Fibroblast of lung (primary cell): ENCODE data around the gene CDX1. TPM values are rescaled to one million over a fixed set of nuclear protein-coding genes. Genes with fewer than 3 reads are reported as not detected.
A peak's percentile ranks its signal among the peaks of the same experiment; 100 is the strongest.

Experiments
- DNase-seq, 2 donors: peaks; one replicate each; pipeline versions ENCODE4 v3.0.0 to v3.0.0-alpha.2; 2010; ENCODE audit warnings: low read depth in 2 of 2
- H2AFZ ChIP-seq: 2 replicates; pipeline ENCODE4 v1.5.1; 2012; ENCODE audit warnings: low read length, control low read depth, inconsistent platforms
- H3K27ac ChIP-seq: 2 replicates; pipeline ENCODE4 v1.5.1; 2011; ENCODE audit warnings: low read length, control low read depth; ENCODE audit not compliant: insufficient read depth
- H3K27me3 ChIP-seq: 2 replicates; pipeline ENCODE4 v1.5.1; 2011; ENCODE audit warnings: mild to moderate bottlenecking, low read length; ENCODE audit not compliant: control insufficient read depth, insufficient read depth
- H3K36me3 ChIP-seq: 2 replicates; pipeline ENCODE4 v1.5.1; 2011; ENCODE audit warnings: low read length; ENCODE audit not compliant: control insufficient read depth, insufficient read depth
- H3K4me1 ChIP-seq: 2 replicates; pipeline ENCODE4 v1.5.1; 2011; ENCODE audit warnings: low read length; ENCODE audit not compliant: control insufficient read depth, insufficient read depth; ENCODE audit errors: extremely low read depth
- H3K4me2 ChIP-seq: 2 replicates; pipeline ENCODE4 v1.5.1; 2011; ENCODE audit warnings: low read length, control low read depth; ENCODE audit not compliant: insufficient read depth; ENCODE audit errors: extremely low read depth
- H3K4me3 ChIP-seq, 4 experiments: fragments of 200-600 bp in 1 of 4; sonication (generic) in 1 of 4; replicated peaks in 1 of 4; 2 replicates each; pipeline ENCODE4 v1.5.1; 2011 to 2016; ENCODE audit warnings: low read length in 4 of 4, low read depth in 3 of 4, mild to moderate bottlenecking in 3 of 4, control low read depth in 2 of 4, inconsistent platforms in 1 of 4, mixed read lengths in 1 of 4; ENCODE audit not compliant: insufficient read depth in 1 of 4; ENCODE audit errors: control extremely low read depth in 1 of 4
- H3K79me2 ChIP-seq: 2 replicates; pipeline ENCODE4 v1.5.1; 2012; ENCODE audit warnings: mild to moderate bottlenecking, low read length, inconsistent platforms; ENCODE audit not compliant: control insufficient read depth, insufficient read depth
- H3K9ac ChIP-seq: 2 replicates; pipeline ENCODE4 v1.5.1; 2011; ENCODE audit warnings: mild to moderate bottlenecking, low read length, control low read depth; ENCODE audit not compliant: insufficient read depth
- H3K9me3 ChIP-seq: 2 replicates; pipeline ENCODE4 v1.5.1; 2012; ENCODE audit warnings: low read depth, low read length; ENCODE audit not compliant: control insufficient read depth, insufficient read depth
- H4K20me1 ChIP-seq: 2 replicates; pipeline ENCODE4 v1.5.1; 2011; ENCODE audit warnings: low read length; ENCODE audit not compliant: control insufficient read depth, insufficient read depth; ENCODE audit errors: extremely low read depth
- CTCF ChIP-seq, 2 donors: IDR thresholded peaks in 1 of 2; conservative IDR thresholded peaks in 1 of 2; 1 replicate in 1 of 2; 2 replicates in 1 of 2; pipeline ENCODE4 v1.5.1; 2011 to 2012; ENCODE audit warnings: low read length in 2 of 2, control low read depth in 1 of 2, inconsistent platforms in 1 of 2, low read depth in 1 of 2, mild to moderate bottlenecking in 1 of 2
- EZH2 ChIP-seq: IDR thresholded peaks from 2 replicates; pipeline ENCODE4 v1.5.1; 2012; ENCODE audit warnings: low read length, control low read depth, mild to moderate bottlenecking; ENCODE audit errors: missing control alignments
- polyA plus RNA-seq, 2 donors: library from polyadenylated mRNA; depleted of rRNA in 1 of 2; stranded (reverse) in 1 of 2; unstranded in 1 of 2; fragments of >200 nt; gene quantifications; 2 replicates each; pipeline ENCODE4 v1.2.1, GENCODE V29; 2011 to 2012; ENCODE audit warnings: missing spikeins in 1 of 2
- total RNA-seq: library from RNA; depleted of rRNA; stranded (reverse); fragments of >200 nt; gene quantifications from 2 replicates; pipeline ENCODE4 v1.2.1, GENCODE V29; 2014

CDX1 gene
- total and polyA plus RNA-seq, 2 donors (not counting 1 experiment from before 2014, with no cell fraction given): 0.33 to 1.8 TPM

GRCh38 chr5:150153483-150153882, 13.1 kb upstream of the CDX1 start:
- Histone ChIP-seq H3K79me2 (peaks cover 69% of the 10 kb centered on the region), H3K9ac (peak overlapping the region; percentile 87), H3K36me3 (peaks cover 9% of the 10 kb centered on the region), H3K4me3 (peak overlapping the region; percentile 75 to 99 (median 82)), H2AFZ (no peak overlapping the region), H3K9me3 (no peaks in the 10 kb centered on the region), H3K27ac (peak overlapping the region; percentile 86), H4K20me1 (no peaks in the 10 kb centered on the region), H3K4me2 (peak overlapping the region; percentile 92), H3K4me1 (peaks cover 31% of the 10 kb centered on the region), H3K27me3 (no peaks in the 10 kb centered on the region)
- no peak for TF ChIP-seq EZH2
- DNase-seq: no peak

GRCh38 chr5:150153957-150154617, 12.5 kb upstream of the CDX1 start:
- Histone ChIP-seq H4K20me1 (no peaks in the 10 kb centered on the region), H3K27me3 (no peaks in the 10 kb centered on the region), H3K9ac (peak overlapping the region; percentile 87), H3K4me2 (peak overlapping the region; percentile 92), H3K4me1 (peaks cover 34% of the 10 kb centered on the region), H3K36me3 (peaks cover 9% of the 10 kb centered on the region), H3K27ac (peak overlapping the region; percentile 86), H3K4me3 (peak overlapping the region; percentile 75 to 99 (median 82)), H3K9me3 (no peaks in the 10 kb centered on the region), H3K79me2 (peaks cover 63% of the 10 kb centered on the region), H2AFZ (no peak overlapping the region)
- DNase-seq: peak; percentile 81 to 83
- TF ChIP-seq EZH2 (no peak), CTCF (conservative IDR thresholded peaks at IDR 0.05 in 1 of 2, IDR thresholded peaks at IDR 0.05 in 1 of 2; ENCODE audit: low read depth in 1 of 2, low read length in 2 of 2) (peak in 1 of 2 donors; percentile 38)

GRCh38 chr5:150154618-150155128, 11.9 kb upstream of the CDX1 start:
- peak overlapping the region; percentile 75 to 99 (median 82) for H3K4me3 ChIP-seq
- no peak for DNase-seq
- H3K4me2 ChIP-seq: peak overlapping the region; percentile 92
- no peaks in the 10 kb centered on the region for H3K9me3 ChIP-seq
- H3K79me2 ChIP-seq: peaks cover 57% of the 10 kb centered on the region
- H3K4me1 ChIP-seq: peaks cover 32% of the 10 kb centered on the region
- H4K20me1 ChIP-seq: no peaks in the 10 kb centered on the region
- peak overlapping the region; percentile 86 for H3K27ac ChIP-seq
- TF ChIP-seq CTCF (conservative IDR thresholded peaks at IDR 0.05 in 1 of 2, IDR thresholded peaks at IDR 0.05 in 1 of 2; ENCODE audit: low read depth in 1 of 2, low read length in 2 of 2) (no peak), EZH2 (no peak)
- H2AFZ ChIP-seq: no peak overlapping the region
- H3K27me3 ChIP-seq: no peaks in the 10 kb centered on the region
- peak overlapping the region; percentile 87 for H3K9ac ChIP-seq
- peaks cover 8% of the 10 kb centered on the region for H3K36me3 ChIP-seq
